Breast epithelium (tissue), 3 donors: ENCODE measurements around the gene CNTNAP2.

Experiments
- POLR2A ChIP-seq: fragments of 450-650 bp; IDR thresholded peaks from one replicate; pipeline ENCODE4 v1.6.1; 2016; ENCODE audit warnings: antibody characterized with exemption, mild to moderate bottlenecking, moderate library complexity
- POLR2AphosphoS5 ChIP-seq, 3 donors: sonication (generic); formaldehyde crosslinking; IDR thresholded peaks; one replicate each; pipeline ENCODE4 v1.6.1; 2017; ENCODE audit warnings: antibody characterized with exemption in 3 of 3
- TF ChIP-seq, protein P1 (sequence below), 3 donors: fragments of 450-650 bp; IDR thresholded peaks; one replicate each; pipeline ENCODE4 v1.5.1; 2016 to 2017; ENCODE audit warnings: antibody characterized with exemption in 3 of 3, mild to moderate bottlenecking in 3 of 3, moderate library complexity in 3 of 3

DNA sequence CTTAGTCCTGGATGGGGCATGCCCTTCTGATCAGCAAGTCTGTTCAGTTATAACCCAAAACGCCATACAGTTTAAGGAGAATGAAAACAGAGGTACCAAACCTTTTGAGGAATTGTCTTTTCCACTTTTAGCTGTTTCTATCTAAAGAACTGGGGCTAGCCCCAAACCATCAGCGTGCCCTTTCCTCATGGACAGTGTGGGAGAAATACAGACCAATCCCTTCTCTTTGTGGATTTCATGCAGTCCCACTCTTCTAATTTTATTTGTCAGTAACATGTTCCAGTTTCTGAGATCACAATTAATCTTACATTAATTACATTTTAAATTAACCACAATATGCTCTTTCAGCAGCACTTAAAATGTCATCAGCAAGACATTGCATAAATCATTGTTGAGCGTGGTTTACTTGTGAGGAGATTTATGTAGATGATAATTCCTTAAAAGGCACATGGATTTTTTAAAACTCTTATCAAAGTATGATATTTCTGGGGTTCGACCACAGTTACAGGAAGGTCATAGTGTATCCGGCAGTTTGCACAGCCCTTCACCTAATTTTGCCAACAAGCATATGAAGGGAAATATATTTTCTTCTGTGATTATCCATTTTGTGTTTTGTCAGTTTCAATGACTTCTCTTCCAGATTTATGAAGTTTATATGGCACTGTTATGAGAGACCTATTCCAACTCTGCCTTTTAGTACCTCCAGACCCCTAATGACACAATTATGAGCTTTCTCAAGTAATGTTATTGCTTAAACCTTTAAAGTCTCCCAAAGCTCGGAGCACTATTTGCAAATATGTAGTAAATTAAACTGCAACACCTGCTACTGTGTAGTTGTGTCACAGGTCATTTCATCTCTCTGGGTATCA, 1605.6 kb downstream of the CNTNAP2 start:
- TF ChIP-seq, protein P1, sequence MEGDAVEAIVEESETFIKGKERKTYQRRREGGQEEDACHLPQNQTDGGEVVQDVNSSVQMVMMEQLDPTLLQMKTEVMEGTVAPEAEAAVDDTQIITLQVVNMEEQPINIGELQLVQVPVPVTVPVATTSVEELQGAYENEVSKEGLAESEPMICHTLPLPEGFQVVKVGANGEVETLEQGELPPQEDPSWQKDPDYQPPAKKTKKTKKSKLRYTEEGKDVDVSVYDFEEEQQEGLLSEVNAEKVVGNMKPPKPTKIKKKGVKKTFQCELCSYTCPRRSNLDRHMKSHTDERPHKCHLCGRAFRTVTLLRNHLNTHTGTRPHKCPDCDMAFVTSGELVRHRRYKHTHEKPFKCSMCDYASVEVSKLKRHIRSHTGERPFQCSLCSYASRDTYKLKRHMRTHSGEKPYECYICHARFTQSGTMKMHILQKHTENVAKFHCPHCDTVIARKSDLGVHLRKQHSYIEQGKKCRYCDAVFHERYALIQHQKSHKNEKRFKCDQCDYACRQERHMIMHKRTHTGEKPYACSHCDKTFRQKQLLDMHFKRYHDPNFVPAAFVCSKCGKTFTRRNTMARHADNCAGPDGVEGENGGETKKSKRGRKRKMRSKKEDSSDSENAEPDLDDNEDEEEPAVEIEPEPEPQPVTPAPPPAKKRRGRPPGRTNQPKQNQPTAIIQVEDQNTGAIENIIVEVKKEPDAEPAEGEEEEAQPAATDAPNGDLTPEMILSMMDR (IDR thresholded peaks at IDR 0.05): no peak
- no peak for TF ChIP-seq POLR2AphosphoS5 (IDR thresholded peaks at IDR 0.05)
- TF ChIP-seq POLR2A: no peak
